Measurements from ENCODE around the gene THAP7.
A peak's percentile ranks its signal among the peaks of the same experiment; 100 is the strongest.

The THAP7 gene

DNA sequence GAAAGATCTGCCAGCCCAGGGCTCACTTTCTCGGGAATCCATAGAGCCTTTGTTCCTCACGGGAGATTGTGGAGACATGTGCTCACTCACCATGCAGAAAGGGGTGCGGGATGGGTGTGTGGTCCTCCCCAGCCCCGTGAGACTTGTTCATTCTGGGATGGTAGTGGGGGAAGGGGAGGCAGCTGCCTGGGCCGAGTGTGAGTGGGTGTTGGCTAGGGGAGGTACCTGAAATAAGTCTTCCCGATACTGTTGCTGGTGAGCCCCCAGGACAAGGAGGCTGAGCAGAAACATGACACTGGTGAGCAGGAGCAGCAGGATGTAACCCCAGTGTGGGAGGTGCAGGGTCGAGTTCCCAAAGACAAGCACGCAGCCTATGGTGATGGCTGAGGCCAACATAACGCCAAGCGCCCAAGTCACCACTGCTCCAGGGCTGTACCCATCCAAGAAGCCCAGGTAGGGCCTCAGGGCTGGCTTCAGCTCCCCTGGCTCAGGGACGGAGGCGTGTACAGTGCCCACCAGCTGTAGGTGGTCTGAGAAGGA is 27.6 kb upstream of the THAP7 start:
- DNase-seq (ENCODE audit: low read depth): no peak
- TF ChIP-seq, protein P1, sequence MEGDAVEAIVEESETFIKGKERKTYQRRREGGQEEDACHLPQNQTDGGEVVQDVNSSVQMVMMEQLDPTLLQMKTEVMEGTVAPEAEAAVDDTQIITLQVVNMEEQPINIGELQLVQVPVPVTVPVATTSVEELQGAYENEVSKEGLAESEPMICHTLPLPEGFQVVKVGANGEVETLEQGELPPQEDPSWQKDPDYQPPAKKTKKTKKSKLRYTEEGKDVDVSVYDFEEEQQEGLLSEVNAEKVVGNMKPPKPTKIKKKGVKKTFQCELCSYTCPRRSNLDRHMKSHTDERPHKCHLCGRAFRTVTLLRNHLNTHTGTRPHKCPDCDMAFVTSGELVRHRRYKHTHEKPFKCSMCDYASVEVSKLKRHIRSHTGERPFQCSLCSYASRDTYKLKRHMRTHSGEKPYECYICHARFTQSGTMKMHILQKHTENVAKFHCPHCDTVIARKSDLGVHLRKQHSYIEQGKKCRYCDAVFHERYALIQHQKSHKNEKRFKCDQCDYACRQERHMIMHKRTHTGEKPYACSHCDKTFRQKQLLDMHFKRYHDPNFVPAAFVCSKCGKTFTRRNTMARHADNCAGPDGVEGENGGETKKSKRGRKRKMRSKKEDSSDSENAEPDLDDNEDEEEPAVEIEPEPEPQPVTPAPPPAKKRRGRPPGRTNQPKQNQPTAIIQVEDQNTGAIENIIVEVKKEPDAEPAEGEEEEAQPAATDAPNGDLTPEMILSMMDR (conservative IDR thresholded peaks at IDR 0.05; ENCODE audit: control insufficient read depth, insufficient read depth, low read depth, low read length): no peak
- no peak overlapping the region for H3K4me3 ChIP-seq (ENCODE audit: control insufficient read depth, low read depth, low read length)

- H3K4me3 ChIP-seq (ENCODE audit: control insufficient read depth, low read depth, low read length): no peak overlapping the region
- TF ChIP-seq, protein P1 (conservative IDR thresholded peaks at IDR 0.05; ENCODE audit: control insufficient read depth, insufficient read depth, low read depth, low read length): no peak
- no peak for DNase-seq (ENCODE audit: low read depth)
Observed at GRCh38 chr22:21028277-21029251, 26.6 kb upstream of the THAP7 start.

DNA sequence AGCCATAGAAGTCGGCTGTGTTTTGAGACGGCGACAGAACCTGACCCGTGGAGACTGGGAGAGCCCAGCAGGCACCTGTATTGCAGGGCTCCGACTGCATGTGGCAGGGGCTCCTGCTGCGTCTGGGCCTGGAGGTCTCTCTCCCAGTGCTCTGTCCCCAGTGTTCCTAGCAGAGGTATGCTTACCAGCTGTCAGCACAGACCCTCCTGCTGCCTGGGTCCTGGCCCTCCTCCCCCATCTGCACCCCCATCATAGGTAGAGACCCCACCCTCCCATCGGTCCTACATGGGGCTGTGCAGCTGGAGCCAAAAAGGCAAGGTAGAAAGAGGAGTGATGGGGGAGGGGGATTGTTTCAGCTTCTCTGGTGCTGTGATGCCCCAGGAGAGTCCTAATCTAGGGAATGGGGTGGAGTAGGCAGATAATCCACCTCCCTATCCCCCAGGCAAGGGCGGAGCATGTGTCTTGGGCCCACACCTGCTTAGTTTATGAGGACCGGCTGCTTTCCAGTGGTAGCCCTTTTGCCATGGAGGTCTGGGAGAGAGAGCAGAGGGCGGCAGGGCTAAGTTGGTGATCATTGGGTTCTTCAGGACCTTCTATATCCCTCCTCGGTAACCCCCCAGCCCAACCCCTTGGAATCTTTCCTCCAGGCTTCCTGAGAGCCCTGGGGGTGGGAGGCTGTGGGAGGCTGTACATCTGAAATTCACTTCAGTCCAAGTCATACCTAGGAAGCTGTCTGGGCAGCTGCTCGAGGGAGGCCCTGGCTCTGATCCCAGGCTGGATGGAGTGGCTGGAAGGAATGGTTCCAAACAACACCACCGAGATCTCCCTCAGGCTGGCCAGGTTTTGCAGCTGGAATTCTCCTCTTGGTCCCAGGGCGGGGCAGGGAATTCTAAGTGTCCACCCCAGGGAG is 25.1 kb upstream of the THAP7 start:
- peak; percentile 51 for DNase-seq (ENCODE audit: low read depth)
- no peak overlapping the region for H3K4me3 ChIP-seq (ENCODE audit: control insufficient read depth, low read depth, low read length)
- TF ChIP-seq, protein P1 (conservative IDR thresholded peaks at IDR 0.05; ENCODE audit: control insufficient read depth, insufficient read depth, low read depth, low read length): no peak

- TF ChIP-seq, protein P1 (conservative IDR thresholded peaks at IDR 0.05; ENCODE audit: control insufficient read depth, insufficient read depth, low read depth, low read length): no peak
- H3K4me3 ChIP-seq (ENCODE audit: control insufficient read depth, low read depth, low read length): no peak overlapping the region
- DNase-seq (ENCODE audit: low read depth): no peak
Observed at GRCh38 chr22:21025763-21026755, 24.1 kb upstream of the THAP7 start.

DNA sequence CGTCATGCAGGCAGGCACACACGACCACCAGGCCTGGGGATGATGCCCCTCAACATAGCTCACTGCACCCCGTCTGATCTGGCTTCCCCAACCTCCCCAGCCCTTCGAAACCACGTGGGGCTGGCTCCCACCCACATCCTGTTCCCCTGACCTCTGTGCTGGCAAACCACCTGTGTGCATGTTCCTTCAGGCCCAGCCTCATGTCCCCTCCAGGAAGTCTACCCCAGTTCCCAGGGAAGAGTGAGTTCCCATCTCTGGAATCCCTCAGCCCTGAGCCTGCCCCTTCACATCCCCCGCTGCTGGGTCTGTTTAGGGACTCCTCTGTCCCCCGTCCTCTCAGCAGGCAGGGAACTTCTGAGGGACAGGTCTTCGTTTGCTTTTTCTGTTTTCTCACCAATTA is 23.3 kb upstream of the THAP7 start:
- H3K4me3 ChIP-seq (ENCODE audit: control insufficient read depth, low read depth, low read length): no peak overlapping the region
- TF ChIP-seq, protein P1 (conservative IDR thresholded peaks at IDR 0.05; ENCODE audit: control insufficient read depth, insufficient read depth, low read depth, low read length): no peak
- no peak for DNase-seq (ENCODE audit: low read depth)

All from fibroblast of mammary gland (primary cell).